ENCODE results near the gene PHB1.

PHB1 gene

GRCh38 chr17:49414622-49415350, at the start of gene PHB1:
TSS of gene PHB1 (minus strand) at chr17:49414882. CDS start at chr17:49413264, 1,618 bp downstream.
- DNase-seq (ENCODE audit: low read depth in 2 of 2) = peak; percentile 83 to 92

- DNase-seq (ENCODE audit: low read depth in 2 of 2) = no peak
Observed at GRCh38 chr17:49464049-49464448, 49.4 kb upstream of the PHB1 start.

GRCh38 chr17:49461580-49461979, 46.9 kb upstream of the PHB1 start:
- no peak for DNase-seq (ENCODE audit: low read depth in 2 of 2)

GRCh38 chr17:49460401-49460800, 45.7 kb upstream of the PHB1 start:
- no peak for DNase-seq (ENCODE audit: low read depth in 2 of 2)

GRCh38 chr17:49459401-49459984, 44.8 kb upstream of the PHB1 start:
- DNase-seq (ENCODE audit: low read depth in 2 of 2) = no peak

GRCh38 chr17:49457564-49458535, 43.2 kb upstream of the PHB1 start:
- DNase-seq (ENCODE audit: low read depth in 2 of 2) = no peak

GRCh38 chr17:49456183-49456965, 41.7 kb upstream of the PHB1 start:
- DNase-seq (ENCODE audit: low read depth in 2 of 2) = no peak

GRCh38 chr17:49455272-49455861, 40.7 kb upstream of the PHB1 start:
- DNase-seq (ENCODE audit: low read depth in 2 of 2) = no peak

GRCh38 chr17:49454050-49454449, 39.4 kb upstream of the PHB1 start:
- DNase-seq (ENCODE audit: low read depth in 2 of 2) = no peak

GRCh38 chr17:49452661-49453060, 38.0 kb upstream of the PHB1 start:
- no peak for DNase-seq (ENCODE audit: low read depth in 2 of 2)

- DNase-seq (ENCODE audit: low read depth in 2 of 2) = no peak
Observed at GRCh38 chr17:49452201-49452600, 37.5 kb upstream of the PHB1 start.

GRCh38 chr17:49450735-49451134, 36.1 kb upstream of the PHB1 start:
- no peak for DNase-seq (ENCODE audit: low read depth in 2 of 2)

- no peak for DNase-seq (ENCODE audit: low read depth in 2 of 2)
Observed at GRCh38 chr17:49450181-49450580, 35.5 kb upstream of the PHB1 start.

- no peak for DNase-seq (ENCODE audit: low read depth in 2 of 2)
Observed at GRCh38 chr17:49447628-49448302, 33.1 kb upstream of the PHB1 start.

- no peak for DNase-seq (ENCODE audit: low read depth in 2 of 2)
Observed at GRCh38 chr17:49445591-49445990, 30.9 kb upstream of the PHB1 start.

GRCh38 chr17:49444384-49444783, 29.7 kb upstream of the PHB1 start:
- no peak for DNase-seq (ENCODE audit: low read depth in 2 of 2)

GRCh38 chr17:49443862-49444261, 29.2 kb upstream of the PHB1 start:
- no peak for DNase-seq (ENCODE audit: low read depth in 2 of 2)

- no peak for DNase-seq (ENCODE audit: low read depth in 2 of 2)
Observed at GRCh38 chr17:49442041-49442440, 27.4 kb upstream of the PHB1 start.

- DNase-seq (ENCODE audit: low read depth in 2 of 2) = no peak
Observed at GRCh38 chr17:49441578-49441977, 26.9 kb upstream of the PHB1 start.

- DNase-seq (ENCODE audit: low read depth in 2 of 2) = no peak
Observed at GRCh38 chr17:49440581-49440980, 25.9 kb upstream of the PHB1 start.
